OCI-LY7 (cell line): Measurements from ENCODE around the gene SH3GL2.

Experiments used
- CTCF ChIP-seq: fragments of 200-600 bp; sonication (generic); conservative IDR thresholded peaks from 2 replicates; pipeline ENCODE4 v1.5.1; 2014; ENCODE audit warnings: mild to moderate bottlenecking, antibody characterized with exemption, low read length, moderate library complexity, mixed read lengths
- EZH2phosphoT487 ChIP-seq: fragments of 200-600 bp; sonication (generic); IDR thresholded peaks from 2 replicates; pipeline ENCODE4 v1.6.1; 2018; ENCODE audit warnings: low read depth, borderline replicate concordance, mild to moderate bottlenecking, mixed run types, antibody characterized with exemption, low read length, moderate library complexity, mixed read lengths

GRCh38 chr9:17833846-17834245 lies 255.0 kb downstream of the SH3GL2 start:
- TF ChIP-seq CTCF, result no peak
- no peak for TF ChIP-seq EZH2phosphoT487
